GM19463 (cell line): Measurements from ENCODE around the gene PHLPP1.
A peak's percentile ranks its signal among the peaks of the same experiment; 100 is the strongest.
"Not testable (repeated sequence)": the region's sequence is repeated elsewhere in the genome, so short reads cannot be mapped to it uniquely, and the experiment has no call there.

Experiments
- ATAC-seq: cut with Tn5 transposase; IDR thresholded peaks from one replicate; pipeline ENCODE4 v1.9.1; 2021; ENCODE audit warnings: mild to moderate bottlenecking, moderate library complexity; ENCODE audit not compliant: unreplicated experiment

PHLPP1 gene

DNA sequence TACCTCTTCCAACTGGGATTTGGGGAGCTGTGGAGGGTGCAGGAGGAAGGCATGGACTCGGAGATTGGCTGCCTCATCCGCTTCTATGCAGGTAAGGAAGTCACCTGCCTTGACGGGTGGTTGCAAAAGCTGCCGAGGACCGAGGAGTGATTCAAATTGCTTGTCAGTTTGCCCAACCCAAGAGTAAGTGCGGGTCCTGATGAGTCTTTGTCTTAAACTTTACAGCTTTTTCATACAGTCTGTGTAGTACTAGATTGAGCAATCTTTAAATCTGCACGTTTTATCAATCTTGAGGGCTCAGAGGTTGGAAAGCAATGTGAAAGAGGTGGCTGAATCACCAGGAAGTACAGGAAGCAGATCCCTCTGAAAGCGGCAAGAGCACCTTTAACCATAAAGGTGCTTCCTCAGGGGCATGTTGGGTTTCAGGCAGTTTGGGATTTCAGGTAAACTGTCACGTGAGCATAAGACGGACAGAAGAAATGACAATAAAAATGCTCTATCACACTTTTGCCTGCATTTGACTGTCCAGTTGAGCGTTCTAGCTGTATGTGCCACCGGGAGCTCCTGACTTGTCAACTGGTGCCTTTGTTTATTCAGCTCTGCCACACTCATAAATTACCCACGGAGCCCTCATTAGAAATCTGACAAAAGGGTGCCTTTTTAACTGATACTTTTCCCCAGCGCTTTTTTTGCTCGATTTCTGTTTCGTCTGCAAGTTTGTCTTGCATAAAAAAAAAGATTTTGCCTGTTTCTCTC lies 2.0 kb downstream of the PHLPP1 start:
- ATAC-seq = no peak

DNA sequence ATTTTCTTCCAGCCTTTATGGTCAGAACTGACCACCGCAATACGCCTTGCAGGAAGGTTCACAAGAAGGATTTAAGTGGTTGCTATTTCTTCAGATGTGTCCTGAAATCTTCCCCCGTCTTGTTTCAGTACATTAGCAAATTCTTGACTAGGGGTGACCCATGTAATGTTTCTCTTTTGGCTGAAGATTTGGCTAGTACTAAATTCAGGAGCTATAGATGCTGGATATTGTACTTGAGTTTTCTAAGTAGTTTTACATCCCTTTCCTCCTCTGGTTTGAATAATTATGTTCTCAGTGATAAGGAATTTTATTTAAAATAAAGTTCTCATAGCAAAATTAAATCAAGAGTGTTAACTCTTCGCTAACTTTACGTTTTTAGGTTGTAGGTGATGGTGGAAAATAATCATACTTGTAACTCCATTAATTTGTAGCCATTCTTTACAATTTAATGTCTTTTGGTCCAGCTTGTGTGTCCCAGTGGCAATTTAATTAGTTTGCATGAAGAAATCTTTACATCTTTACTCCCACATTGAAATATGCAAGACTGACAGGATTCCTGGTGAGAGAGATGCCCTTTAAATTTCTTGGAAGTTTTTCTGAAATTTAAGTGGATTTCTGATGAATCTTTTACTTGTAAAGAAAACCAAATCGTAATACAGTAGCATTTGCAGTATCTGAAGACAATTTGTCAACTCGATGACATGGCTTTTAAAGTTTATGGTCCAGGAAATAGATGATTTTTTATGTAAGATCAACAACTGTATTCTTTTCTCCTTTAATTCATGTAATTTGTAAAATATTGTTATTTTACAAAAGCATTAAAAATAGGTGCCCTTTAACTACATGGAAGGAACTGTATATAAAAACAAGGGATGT lies 2.8 kb downstream of the PHLPP1 start:
- no peak for ATAC-seq

DNA sequence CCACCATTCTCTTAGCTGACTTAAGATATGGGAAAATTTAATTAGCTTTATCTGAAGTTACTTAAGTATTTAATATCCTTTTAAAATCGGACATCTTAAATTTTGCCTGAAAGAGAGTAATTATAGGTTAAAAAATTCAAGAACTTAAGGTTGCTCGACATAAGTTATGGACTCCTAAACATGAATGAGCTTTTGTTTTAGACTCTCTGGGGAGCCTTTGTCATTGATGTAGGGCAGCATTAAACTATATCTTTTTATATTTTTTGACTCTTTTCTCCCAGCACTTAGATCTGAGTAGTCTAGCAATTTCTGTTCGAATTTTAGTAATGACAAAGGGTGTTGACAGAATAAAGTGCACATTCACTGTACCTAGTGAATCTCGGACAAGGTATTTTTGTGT lies 4.7 kb downstream of the PHLPP1 start:
- no peak for ATAC-seq

DNA sequence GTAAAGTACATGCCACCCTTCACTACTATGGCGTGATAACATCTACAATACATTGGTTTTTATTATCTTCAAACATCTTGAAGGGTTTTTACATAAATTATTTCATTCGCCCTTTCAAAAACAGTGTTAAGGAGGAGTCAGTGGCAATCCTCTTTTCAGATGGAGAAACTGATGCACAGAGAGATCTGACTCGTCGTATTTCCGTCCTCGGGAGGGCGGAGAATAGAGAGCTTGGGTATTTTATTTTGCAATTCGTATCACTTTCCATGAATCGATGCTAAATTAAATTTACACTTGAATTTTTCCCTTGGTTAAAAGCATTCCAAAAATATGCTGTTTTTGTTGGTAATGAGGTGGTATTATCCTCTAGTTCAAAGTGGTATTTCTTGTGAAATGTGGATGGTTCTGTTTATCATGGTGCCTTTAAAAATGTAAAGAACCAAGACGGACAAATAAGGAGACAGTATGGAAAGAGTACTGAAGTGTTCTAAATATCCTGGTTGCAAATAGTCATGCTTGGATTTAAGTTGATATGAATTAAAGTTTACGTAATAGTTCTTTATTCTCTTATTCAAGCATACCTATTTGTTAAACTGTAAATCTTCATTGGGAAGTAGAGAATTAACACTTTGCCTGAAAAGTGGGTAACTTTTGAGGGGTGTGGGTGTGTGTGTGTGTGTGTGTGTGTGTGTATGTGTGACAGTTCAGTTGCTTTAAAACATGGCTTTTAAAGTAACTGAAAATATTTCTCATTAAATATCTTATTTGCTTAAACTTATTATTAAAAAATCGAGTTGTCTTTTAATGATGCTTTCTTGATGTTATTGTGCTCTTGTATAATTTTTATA lies 5.6 kb downstream of the PHLPP1 start:
- ATAC-seq = no peak

DNA sequence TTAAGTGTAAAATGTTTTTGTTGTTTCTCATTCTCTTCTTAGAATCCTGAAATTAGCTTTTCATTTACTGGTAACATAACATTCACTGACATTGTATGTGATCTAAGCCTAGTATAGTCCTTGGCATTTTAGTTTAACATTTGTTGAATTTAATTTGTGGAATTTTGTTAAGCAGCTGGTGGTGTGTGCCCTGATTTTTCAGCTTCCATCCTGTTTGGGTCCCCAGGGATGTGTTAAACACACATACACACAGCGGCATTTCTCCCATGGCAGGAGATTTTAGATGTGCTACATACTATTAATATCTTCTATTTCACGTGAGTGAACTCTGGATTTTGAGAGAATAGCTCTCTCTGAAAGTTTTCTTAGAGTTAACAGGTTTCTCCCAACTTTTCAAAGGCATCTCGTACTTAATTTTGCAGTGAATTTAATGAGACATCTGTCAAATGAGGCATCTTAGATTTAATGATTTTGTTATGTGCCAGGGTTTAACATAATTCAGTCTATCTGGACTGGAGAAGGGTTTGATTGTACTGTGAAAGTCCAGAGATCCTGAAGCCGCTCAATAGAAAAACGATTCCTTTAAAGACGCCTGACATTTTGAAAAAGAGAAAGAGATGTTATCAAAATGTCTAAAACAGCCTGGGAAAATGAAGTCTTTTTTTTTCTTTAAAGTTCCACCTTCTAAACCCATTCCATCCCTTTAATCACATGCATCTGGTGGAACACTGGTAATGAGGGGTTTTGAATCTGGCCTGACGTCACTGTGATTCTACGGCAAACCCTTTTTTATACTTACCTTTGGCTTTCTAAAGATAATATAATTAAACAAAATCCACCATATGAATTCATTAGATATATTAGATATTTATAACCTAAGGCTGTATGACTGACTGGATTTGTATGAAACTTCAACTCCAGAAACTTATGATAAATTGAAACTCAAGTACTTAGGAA lies 6.8 kb downstream of the PHLPP1 start:
- ATAC-seq = no peak

DNA sequence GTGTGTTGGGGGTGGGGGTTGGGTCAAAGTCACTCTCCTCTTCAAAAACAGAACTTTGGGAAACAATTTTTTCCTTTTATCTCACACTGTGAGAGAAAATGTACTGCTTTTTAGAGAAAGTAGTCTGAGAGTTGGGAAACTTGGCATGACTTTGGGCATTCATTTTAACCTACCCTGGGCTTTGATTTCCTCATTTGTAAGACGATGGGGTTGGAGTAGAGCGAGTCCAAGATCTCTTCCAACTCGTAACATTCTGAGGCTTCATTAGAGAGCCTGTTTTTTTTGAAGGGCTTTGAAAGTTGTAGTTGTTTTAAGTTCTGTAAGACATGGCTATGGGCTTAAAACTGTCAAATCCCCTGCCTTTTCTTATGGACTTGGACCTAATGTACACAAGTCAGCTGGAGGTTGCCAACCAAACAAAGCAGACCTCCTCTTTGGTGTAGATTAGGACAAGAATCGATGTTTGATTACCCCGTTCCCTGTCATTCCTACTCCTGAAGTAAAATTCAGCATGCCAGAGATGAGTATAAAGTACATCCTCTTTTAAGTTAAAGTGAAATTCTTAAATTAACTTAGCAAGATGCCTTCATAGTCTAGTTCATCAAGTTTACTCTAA lies 8.4 kb downstream of the PHLPP1 start:
- ATAC-seq = no peak

DNA sequence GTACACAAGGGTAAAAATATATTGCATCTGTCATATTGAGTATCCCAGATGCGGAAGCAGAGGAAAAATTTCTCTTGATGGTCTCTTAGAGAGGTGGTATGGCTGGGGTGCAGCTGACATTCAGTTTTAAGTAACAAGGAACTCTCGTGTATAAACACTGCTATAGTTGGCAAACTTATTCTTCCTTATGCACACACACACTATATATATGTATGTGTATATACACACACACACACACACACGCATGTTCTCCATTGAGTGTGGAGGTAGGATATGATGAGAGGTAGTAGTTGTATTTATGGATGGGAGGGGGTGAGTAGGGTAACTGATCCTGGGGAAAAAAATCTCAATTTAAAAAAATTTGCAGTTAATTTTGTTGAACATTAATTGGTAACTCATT lies 10.6 kb downstream of the PHLPP1 start:
- no peak for ATAC-seq

DNA sequence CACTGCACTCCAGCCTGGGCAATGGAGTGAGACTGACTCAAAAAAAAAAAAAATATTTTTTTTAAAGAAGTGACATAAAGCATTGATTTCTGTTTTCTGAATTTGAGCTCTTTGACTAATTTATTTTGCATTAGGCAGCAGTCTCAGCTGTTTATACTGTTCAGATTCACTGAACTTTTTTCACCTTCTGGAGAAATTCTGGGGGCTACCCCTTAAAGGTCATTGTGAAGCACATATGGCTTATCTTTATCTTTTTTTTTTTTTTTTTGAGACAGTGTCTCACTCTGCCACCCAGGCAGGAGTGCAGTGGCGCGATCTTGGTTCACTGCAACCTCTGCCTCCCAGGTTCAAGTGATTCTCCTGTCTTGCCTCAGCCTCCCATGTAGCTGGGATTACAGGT lies 12.9 kb downstream of the PHLPP1 start:
- ATAC-seq = no peak

DNA sequence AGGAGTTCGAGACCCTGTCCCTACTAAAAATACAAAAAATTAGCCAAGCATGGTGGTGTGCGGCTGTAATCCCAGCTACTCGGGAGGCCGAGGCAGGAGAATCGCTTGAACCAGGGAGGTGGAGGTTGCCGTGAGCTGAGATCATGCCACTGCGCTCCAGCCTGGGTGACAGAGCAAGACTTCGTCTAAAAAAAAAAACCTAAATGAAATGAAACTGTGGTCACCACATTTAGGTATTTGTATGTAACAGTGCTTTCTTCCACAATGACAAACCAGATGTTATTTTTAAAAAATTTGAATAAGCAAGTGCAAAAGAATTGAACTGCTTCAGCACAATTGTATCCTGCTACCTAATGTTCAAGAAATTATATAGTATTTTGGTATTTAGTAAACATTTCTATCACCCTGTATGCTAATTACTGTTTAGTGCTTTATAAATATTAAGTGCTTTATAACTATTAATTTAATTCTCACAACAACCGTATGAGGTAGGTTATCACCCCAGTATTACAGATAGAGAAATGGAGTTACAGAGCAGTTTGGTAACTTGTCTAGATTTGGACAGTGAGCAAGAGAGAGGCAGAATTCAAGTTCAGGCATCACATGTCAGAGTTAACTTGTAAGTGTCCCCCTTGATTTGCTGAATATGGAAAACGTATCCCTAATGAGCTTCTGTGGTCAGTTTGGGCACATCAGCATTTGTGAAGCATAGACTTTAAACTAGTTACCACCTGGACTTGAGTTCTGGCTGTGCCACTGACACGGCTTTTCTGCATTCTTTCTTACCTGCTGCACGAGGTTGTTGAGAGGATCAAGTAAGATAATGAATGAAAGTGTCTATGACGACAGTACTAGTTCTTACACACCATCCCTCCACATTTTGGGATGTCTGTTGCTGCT lies 14.4 kb downstream of the PHLPP1 start:
- ATAC-seq = peak; percentile 82

DNA sequence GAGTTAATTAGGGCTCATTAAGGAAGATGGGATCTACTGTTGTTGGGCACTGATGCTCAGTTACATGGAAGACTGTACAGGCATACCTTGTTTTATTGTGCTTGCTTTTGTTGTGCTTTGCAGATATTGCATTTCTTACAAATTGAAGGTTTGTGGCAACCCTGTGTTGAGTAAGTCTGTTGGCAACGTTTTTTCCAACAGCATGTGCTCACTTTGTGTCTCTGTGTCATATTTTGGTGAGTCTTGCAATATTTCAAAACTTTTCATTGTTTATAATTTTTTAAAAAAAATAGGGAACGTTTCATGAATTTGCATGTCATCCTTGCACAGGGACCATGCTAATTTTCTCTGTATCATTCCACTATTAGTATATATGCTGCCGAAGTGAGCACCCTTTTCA lies 15.6 kb downstream of the PHLPP1 start:
- ATAC-seq = no peak

DNA sequence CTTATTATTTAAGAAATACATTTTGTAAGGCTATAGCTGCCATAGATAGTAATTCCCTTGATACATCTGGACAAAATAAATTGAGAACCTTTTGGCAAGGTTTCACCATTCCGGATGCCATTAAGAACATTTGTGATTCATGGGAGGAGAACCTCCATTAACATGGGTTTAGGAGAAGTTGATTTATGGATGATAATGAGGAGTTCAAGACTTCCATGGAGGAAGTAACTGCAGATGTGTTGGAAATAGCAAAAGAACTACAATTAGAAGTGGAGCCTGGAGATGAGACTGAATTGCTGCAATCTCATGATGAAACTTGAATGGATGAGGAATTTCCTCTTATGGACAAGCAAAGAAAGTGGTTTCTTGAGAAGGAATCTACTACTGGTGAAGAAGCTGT lies 17.3 kb downstream of the PHLPP1 start:
- no peak for ATAC-seq

DNA sequence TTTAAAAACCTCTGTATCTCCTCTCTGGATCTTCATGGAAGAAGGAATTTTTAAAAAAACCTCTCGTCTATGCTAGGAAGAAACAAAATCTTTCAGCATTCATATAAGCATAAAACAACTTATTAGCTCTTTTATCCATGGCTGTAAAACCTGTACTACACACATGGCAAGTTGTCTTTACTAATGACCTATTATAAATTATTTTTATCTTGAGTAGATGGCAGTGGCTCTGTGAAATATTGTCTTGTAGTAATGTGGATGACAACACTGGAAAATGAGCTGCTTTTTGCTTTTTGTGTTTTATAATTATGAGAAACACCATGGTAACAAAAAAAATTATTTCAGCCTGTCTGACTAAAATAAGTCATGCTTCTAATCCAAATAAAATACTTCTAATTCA lies 18.9 kb downstream of the PHLPP1 start:
- ATAC-seq = no peak

DNA sequence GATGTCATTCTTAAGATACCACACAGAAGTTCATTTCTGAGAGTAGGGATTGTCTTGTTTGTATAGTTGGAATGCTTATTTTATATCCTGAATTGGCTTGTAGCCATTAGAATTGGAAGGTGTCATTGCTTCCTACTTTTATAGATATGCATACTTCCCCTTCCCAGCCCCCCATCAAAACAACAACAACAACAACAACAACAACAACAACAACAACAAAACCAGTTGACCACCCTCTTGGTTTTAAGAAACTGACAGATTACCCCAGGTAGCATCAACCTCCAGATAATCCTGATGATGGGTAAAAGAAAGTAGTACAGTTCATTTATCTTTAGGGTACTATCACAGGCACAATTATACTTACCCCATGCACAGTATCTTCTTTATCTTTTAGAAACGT lies 20.0 kb downstream of the PHLPP1 start:
- no peak for ATAC-seq

DNA sequence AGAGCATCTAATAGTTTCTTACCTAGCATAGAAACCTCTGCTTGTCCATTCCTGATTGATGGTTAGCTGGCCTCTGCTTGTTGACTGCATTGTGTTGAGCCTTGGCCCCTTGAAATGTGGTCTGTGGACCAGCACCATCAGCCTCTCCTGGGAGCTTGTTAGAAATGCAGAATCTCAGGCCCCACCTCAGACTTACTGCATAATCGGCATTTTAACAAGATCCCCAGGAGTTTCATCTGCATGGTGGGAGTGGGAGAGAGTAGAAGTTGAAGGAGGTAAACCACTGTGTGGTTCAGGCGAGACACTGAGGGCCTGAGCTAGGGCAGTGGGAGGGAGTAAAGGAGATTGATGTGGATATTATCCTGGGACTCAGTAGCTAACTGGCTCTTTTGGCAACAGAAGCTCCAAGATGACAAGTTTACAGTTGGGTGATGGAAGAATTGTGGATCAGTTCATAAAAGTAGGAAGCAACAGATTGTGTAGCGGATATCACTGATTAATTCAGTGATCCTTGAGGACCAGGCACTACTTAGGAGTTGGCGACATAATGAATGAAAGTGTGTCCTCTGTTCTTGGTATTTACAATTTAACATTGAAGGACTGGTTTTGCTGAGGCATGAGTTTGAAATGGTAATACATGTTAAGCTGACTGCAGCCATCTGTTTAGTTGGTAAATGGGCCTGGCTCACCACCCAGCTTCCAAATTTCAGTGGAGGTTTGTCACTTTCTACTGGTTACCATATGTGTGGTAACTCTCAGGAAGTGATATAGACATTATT lies 20.9 kb downstream of the PHLPP1 start:
- no peak for ATAC-seq

DNA sequence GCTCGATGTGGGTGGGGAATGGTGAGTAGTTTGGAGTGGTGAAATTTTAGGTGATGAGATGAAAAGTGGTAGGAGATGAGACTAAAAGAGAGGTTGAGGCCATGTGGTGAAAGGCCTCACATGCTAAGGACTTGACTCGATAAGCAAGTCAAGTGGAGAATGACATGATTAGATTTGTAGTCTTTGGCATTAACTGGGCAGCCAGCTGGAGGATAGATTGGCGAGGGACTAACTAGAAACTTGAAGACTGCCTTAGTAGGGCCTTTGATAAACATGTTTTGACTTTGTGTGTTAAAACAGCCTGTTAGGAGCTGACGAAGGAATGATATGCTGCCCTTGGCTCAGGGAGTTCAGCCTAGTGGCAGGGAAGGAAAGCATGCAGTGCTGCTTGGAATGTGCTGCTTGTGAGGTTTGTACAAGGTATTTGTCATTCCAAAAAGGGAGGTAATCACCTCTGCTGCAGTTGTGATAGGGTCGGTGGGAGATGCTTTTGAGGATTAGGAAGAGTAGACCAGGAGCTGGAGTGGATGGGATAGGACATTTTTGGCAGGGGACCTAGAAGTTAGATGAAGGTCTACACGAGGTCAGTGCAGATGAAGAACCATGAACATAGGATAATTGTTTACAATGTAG lies 22.0 kb downstream of the PHLPP1 start:
- no peak for ATAC-seq

DNA sequence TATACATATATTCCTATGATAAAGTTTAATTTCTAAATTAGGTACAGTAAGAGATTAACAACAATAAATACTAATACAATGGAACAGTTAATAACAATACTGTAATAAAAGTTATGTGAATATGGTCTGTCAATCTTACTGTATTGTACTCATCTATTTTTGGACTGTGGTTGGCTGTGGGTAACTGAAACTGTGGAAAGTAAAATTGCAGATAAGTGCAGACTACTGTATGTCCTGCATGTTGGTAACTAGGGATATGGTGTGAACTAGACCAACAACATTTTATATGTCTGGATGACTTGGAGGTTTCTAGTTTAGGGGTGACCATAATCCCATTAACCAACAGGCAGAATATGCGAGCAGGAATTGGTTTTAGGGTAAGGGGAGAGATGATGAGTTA lies 23.3 kb downstream of the PHLPP1 start:
- ATAC-seq = no peak

DNA sequence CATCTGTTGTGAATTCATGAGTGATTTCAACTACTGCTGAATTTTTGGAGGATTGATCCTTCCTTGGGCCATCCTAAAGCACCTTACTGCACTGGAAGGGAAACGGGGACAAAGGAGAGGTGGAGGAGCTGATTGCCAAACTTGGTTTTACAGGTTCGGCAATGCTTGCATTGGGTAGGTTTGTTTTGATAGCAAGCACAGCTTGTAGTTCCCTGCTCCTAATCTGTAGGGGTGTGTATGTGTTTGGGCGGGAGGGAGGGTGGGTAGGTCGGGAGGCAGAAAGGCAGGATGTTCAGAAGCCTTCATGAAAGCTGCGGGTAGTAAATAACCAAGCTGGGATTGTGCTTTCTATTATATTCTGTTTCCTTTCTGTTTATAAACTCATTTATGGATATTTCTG lies 24.6 kb downstream of the PHLPP1 start:
- ATAC-seq = no peak

DNA sequence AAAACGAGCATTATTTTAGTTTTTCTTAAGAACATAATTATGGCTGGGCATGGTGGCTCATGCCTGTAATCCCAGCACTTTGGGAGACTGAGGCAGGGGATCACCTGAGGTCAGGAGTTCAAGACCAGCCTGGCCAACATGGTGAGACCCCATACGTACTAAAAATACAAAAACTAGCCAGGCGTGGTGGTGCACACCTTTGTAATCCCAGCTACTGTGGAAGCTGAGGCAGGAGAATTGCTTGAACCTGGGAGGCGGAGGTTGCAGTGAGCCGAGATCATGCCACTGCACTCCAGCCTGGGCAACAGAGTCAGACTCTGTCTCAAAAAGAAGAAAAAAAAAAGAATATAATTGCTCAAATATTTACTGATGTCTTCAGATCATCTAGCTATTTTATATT lies 25.3 kb downstream of the PHLPP1 start:
- not testable (repeated sequence) for ATAC-seq
